ENCODE measurements around the gene TARP.
"Not testable (repeated sequence)": the region's sequence is repeated elsewhere in the genome, so short reads cannot be mapped to it uniquely, and the experiment has no call there.

TARP gene

DNA sequence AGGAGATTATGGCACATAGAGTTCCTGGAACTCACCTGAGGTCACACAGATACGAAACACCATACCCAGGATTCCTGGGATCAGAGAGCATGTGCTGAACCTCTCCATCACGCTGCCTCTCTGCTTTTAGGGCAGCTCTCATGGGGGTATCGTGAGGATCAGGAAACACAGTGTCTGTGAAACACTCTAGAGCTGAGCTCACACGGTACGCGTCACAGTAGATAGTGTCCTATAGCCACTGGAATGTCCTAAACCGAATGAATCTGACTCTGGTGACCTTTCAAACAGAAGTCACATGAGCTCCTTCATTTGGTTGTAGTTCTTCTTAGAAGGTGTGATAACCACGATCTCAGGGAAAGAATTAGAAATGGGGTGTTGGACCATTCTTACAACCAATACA, 14.3 kb downstream of the TARP start:
- H3K4me3 Mint-ChIP-seq; ATAC-seq; H3K27ac Mint-ChIP-seq; H3K27me3 Mint-ChIP-seq (ENCODE audit: low read depth); POLR2A ChIA-PET; H3K9me3 Mint-ChIP-seq (ENCODE audit: insufficient read depth); DNase-seq; CTCF ChIA-PET; H3K4me1 Mint-ChIP-seq (ENCODE audit: low read depth): not testable (repeated sequence)
- peaks cover 19% of the 10 kb centered on the region for H3K36me3 Mint-ChIP-seq (ENCODE audit: low read depth)

DNA sequence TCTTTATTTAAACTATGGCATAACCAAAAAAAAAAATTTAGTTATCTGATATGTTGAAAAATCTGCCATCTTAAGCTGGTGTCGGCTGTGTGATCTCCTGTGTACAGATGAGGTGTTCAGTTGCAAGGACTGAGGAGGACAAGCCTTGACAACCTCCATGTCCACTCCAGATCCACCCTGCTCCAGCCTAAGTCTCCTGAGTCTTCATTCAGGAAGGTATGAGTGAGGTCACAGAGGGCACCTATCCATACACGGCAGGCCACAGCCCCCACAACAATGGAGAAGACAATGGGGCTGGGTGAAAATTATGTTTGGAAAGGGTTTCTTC, 16.1 kb downstream of the TARP start:
- ATAC-seq (no peak), DNase-seq (no peak)
- no peaks in the 10 kb centered on the region for H3K9me3 Mint-ChIP-seq (ENCODE audit: insufficient read depth)
- no peak overlapping the region for H3K27ac Mint-ChIP-seq
- H3K36me3 Mint-ChIP-seq (ENCODE audit: low read depth): peaks cover 23% of the 10 kb centered on the region
- ChIA-PET CTCF (interaction anchor here (1.1 kb wide), 1 partner anchor 78 kb away, joined by 4 read pairs; no protein-coding TSS in a partner anchor), POLR2A (no interaction called here)
- H3K4me3 Mint-ChIP-seq: no peak overlapping the region
- no peaks in the 10 kb centered on the region for H3K27me3 Mint-ChIP-seq (ENCODE audit: low read depth)
- peaks cover 1% of the 10 kb centered on the region for H3K4me1 Mint-ChIP-seq (ENCODE audit: low read depth)

DNA sequence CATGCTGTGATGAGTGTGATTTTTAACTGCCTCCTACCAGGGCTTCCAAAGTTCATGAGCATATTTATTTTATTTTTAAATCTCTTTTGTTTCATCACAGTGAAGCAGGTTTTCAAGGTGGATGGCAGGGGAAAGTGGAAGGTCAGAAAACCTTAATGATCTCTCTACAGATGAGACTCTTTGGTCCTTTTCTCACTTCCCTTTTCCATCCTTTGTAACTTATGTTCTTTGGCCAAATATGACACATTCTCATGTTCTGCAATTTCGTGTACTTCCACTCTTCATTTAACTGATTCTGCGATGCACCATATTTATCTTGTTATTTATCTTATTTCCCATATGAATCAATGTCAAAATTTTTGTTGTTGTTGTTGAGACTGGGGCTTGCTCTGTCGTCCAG, 23.6 kb downstream of the TARP start:
- not testable (repeated sequence) for H3K27me3 Mint-ChIP-seq (ENCODE audit: low read depth); H3K9me3 Mint-ChIP-seq (ENCODE audit: insufficient read depth); DNase-seq; ATAC-seq
- Mint-ChIP-seq H3K4me1 (ENCODE audit: low read depth) (peaks cover 38% of the 10 kb centered on the region), H3K4me3 (peak overlapping the region; percentile 74), H3K36me3 (ENCODE audit: low read depth) (peaks cover 60% of the 10 kb centered on the region), H3K27ac (peak overlapping the region; percentile 65)
- CTCF ChIA-PET: interaction anchor here (0.9 to 1.8 kb wide), 3 partner anchors 34 to 86 kb away, joined by 3 to 4 read pairs (median 4); no protein-coding TSS in a partner anchor
- POLR2A ChIA-PET: interaction anchor here (1.0 kb wide), 1 partner anchor 85 kb away, joined by 3 read pairs; no protein-coding TSS in a partner anchor

DNA sequence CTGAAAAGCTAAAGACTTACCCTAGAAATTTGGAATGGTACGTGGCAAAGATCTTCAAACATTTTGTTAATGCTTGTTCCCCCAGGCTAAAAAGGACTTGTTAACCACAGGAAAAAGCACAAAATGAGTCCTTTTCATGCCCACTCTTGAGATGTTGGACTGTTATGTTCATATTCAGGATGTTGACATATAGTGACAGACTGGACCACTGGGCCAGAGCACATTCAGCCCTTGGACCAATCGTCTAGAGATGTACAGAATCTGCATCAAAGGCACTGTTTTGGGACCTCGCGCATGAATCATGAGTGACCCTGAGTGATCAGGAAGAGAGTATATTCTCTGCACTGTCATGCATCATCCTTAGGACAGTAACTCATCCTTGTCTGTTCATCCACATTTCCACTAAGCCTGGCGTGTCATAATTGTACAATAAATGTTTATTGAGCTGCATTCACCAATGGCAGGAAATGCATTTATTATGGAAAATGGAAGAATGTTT, 25.3 kb downstream of the TARP start:
- CTCF ChIA-PET: interaction anchor here (2.8 kb wide), 1 partner anchor 32 kb away, joined by 7 read pairs; no protein-coding TSS in a partner anchor
- peaks cover 41% of the 10 kb centered on the region for H3K4me1 Mint-ChIP-seq (ENCODE audit: low read depth)
- DNase-seq (no peak), ATAC-seq (no peak)
- no peaks in the 10 kb centered on the region for H3K27me3 Mint-ChIP-seq (ENCODE audit: low read depth)
- POLR2A ChIA-PET: interaction anchor here (0.8 kb wide), 1 partner anchor 15 kb away, joined by 3 read pairs; no protein-coding TSS in a partner anchor
- H3K27ac Mint-ChIP-seq: peak overlapping the region; percentile 48
- no peaks in the 10 kb centered on the region for H3K9me3 Mint-ChIP-seq (ENCODE audit: insufficient read depth)
- peak overlapping the region; percentile 42 for H3K4me3 Mint-ChIP-seq
- peaks cover 69% of the 10 kb centered on the region for H3K36me3 Mint-ChIP-seq (ENCODE audit: low read depth)

DNA sequence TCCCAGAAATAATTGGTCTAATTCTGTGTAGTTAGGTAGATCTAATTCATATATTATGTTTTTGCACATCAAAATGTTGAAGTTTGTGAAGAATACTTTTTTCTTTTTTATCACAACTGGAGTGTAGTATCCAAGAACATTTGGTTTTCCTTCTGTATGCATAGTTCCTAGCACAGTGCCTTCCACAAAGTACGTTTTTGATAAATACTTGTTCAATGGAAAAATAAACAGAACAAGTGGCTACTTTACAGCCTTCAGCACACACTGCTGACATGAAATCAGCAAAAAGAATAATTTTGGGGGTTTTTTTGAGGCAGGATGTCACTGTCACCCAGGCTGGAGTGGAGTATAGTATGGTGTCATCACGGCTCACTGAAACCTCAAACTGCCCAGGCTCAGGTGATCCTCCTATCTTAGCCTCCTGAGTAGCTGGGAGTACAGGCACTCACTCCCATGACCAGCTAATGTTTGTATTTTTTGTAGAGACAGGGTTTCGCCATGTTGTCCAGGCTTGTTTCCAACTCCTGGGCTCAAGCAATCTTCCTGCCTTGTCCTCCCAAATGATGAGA, 27.9 kb downstream of the TARP start:
- ChIA-PET CTCF (interaction anchor here (0.6 to 2.0 kb wide), 3 partner anchors 11 to 122 kb away, joined by 3 to 7 read pairs (median 3); no protein-coding TSS in a partner anchor), POLR2A (interaction anchor here (0.6 kb wide), 1 partner anchor 1706 kb away, joined by 3 read pairs; no protein-coding TSS in a partner anchor)
- DNase-seq (no peak), ATAC-seq (peak; percentile 57)
- H3K36me3 Mint-ChIP-seq (ENCODE audit: low read depth): peaks cover 76% of the 10 kb centered on the region
- no peaks in the 10 kb centered on the region for H3K27me3 Mint-ChIP-seq (ENCODE audit: low read depth)
- peak overlapping the region; percentile 40 for H3K4me3 Mint-ChIP-seq
- H3K4me1 Mint-ChIP-seq (ENCODE audit: low read depth): peaks cover 38% of the 10 kb centered on the region
- no peaks in the 10 kb centered on the region for H3K9me3 Mint-ChIP-seq (ENCODE audit: insufficient read depth)
- H3K27ac Mint-ChIP-seq: peak overlapping the region; percentile 80

DNA sequence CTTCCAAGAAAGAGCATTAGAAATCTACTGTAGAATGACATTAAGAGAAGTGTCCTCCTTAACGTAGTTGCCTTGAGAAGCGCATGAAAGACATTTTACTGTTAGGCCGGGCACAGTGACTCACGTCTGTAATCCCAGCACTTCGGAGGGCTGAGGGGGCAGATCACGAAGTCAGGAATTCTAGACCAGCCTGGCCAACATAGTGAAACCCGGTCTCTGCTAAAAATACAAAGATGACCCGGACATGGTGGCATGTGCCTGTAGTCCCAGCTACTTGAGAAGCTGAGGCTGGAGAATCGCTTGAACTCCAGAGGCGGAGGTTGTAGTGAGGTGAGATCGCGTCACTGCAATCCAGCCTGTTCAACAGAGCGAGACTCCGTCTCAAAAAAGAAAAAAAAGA, 28.9 kb downstream of the TARP start:
- H3K9me3 Mint-ChIP-seq (ENCODE audit: insufficient read depth): no peaks in the 10 kb centered on the region
- no peaks in the 10 kb centered on the region for H3K27me3 Mint-ChIP-seq (ENCODE audit: low read depth)
- ChIA-PET POLR2A (no interaction called here), CTCF (interaction anchor here (1.3 kb wide), 1 partner anchor 22 kb away, joined by 3 read pairs; no protein-coding TSS in a partner anchor)
- no peak for ATAC-seq
- peaks cover 73% of the 10 kb centered on the region for H3K36me3 Mint-ChIP-seq (ENCODE audit: low read depth)
- no peak for DNase-seq
- H3K4me1 Mint-ChIP-seq (ENCODE audit: low read depth): peaks cover 36% of the 10 kb centered on the region
- peak overlapping the region; percentile 37 for H3K4me3 Mint-ChIP-seq
- H3K27ac Mint-ChIP-seq: peak overlapping the region; percentile 58

DNA sequence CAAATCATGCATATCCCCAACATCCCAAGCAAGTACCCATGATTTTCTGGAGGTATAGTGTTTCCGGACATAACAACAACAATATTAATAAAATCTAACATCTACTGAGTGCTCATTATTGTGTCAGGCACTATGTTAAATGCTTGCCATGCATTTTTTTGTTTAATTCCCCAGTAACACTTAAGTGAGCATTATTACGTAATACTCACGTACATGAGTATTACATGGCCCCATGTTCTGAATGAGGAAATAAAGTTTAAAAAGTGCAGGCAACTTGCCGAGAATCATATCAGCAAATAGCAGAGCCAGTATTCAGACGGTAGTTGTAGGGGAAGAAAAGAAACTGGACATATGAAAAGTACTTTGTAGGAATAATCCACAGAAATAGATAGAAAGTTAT, 30.1 kb downstream of the TARP start:
- DNase-seq; H3K9me3 Mint-ChIP-seq (ENCODE audit: insufficient read depth); POLR2A ChIA-PET; ATAC-seq; H3K27me3 Mint-ChIP-seq (ENCODE audit: low read depth): not testable (repeated sequence)
- Mint-ChIP-seq H3K27ac (peak overlapping the region; percentile 37), H3K36me3 (ENCODE audit: low read depth) (peaks cover 71% of the 10 kb centered on the region), H3K4me1 (ENCODE audit: low read depth) (peaks cover 39% of the 10 kb centered on the region), H3K4me3 (peak overlapping the region; percentile 31)
- CTCF ChIA-PET: interaction anchor here (1.3 kb wide), 1 partner anchor 21 kb away, joined by 3 read pairs; no protein-coding TSS in a partner anchor

DNA sequence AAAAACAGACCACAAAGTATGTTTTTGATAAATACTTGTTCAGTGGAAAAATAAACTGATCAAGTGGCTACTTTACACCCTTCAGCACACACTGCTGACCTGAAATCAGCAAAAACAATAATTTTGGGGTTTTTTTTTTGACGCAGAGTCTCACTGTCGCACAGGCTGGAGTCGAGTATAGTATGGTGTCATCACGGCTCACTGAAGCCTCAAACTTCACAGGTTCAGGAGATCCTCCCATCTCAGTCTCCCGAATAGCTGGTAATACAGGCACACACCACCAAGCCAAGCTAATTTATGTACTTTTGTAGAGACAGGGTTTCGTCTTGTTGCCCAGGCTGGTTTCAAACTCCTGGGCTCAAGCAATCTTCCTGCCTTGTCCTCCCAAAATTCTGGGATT, 30.6 kb downstream of the TARP start:
- Mint-ChIP-seq H3K27ac (peak overlapping the region; percentile 37), H3K36me3 (ENCODE audit: low read depth) (peaks cover 66% of the 10 kb centered on the region), H3K27me3 (ENCODE audit: low read depth) (no peaks in the 10 kb centered on the region), H3K4me1 (ENCODE audit: low read depth) (peaks cover 37% of the 10 kb centered on the region), H3K9me3 (ENCODE audit: insufficient read depth) (no peaks in the 10 kb centered on the region), H3K4me3 (peak overlapping the region; percentile 31)
- CTCF ChIA-PET: interaction anchor here (2.2 kb wide), 1 partner anchor 27 kb away, joined by 8 read pairs; no protein-coding TSS in a partner anchor
- DNase-seq: no peak
- POLR2A ChIA-PET: no interaction called here
- ATAC-seq: no peak

DNA sequence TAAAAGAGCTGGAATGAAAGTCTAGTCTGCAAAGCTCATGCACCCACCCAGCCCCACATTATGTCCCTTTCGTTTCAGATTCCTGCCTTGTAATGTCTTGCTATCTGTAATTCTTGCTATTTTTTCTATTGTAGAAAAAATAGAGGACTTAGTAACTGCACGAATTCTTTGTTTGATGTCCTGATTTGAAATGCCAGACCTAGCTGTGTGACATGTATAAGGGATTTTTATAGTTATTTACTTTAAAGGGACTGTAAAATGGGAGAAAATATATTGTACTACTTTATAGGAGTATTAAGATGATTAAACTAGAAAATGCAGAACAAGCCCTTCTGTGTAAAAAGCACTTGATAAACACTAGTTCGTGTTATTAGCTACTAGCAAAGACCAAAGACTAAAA, 32.4 kb downstream of the TARP start:
- H3K4me1 Mint-ChIP-seq (ENCODE audit: low read depth): peaks cover 41% of the 10 kb centered on the region
- ATAC-seq: no peak
- CTCF ChIA-PET: interaction anchor here (0.9 to 2.2 kb wide), 4 partner anchors 9 to 128 kb away, joined by 3 to 8 read pairs (median 4); no protein-coding TSS in a partner anchor
- H3K4me3 Mint-ChIP-seq: no peak overlapping the region
- POLR2A ChIA-PET: no interaction called here
- DNase-seq: no peak
- H3K27ac Mint-ChIP-seq: no peak overlapping the region
- H3K27me3 Mint-ChIP-seq (ENCODE audit: low read depth): no peaks in the 10 kb centered on the region
- H3K36me3 Mint-ChIP-seq (ENCODE audit: low read depth): peaks cover 67% of the 10 kb centered on the region
- no peaks in the 10 kb centered on the region for H3K9me3 Mint-ChIP-seq (ENCODE audit: insufficient read depth)

DNA sequence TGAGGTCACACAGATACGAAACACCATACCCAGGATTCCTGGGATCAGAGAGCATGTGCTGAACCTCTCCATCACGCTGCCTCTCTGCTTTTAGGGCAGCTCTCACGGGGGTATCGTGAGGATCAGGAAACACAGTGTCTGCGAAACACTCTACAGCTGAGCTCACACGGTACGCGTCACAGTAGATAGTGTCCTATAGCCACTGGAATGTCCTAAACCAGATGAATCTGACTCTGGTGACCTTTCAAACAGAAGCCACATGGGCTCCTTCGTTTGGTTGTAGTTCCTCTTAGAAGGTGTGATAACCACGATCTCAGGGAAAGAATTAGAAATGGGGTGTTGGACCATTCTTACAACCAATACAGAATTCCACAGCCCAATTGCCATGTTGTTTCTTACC, 34.3 kb downstream of the TARP start:
- H3K9me3 Mint-ChIP-seq (ENCODE audit: insufficient read depth); ATAC-seq; DNase-seq; POLR2A ChIA-PET; H3K4me3 Mint-ChIP-seq; H3K27ac Mint-ChIP-seq; H3K27me3 Mint-ChIP-seq (ENCODE audit: low read depth): not testable (repeated sequence)
- Mint-ChIP-seq H3K36me3 (ENCODE audit: low read depth) (peaks cover 56% of the 10 kb centered on the region), H3K4me1 (ENCODE audit: low read depth) (peaks cover 44% of the 10 kb centered on the region)
- CTCF ChIA-PET: interaction anchor here (1.2 to 8.4 kb wide), 2 partner anchors 20 to 92 kb away, joined by 5 to 137 read pairs; no protein-coding TSS in a partner anchor

DNA sequence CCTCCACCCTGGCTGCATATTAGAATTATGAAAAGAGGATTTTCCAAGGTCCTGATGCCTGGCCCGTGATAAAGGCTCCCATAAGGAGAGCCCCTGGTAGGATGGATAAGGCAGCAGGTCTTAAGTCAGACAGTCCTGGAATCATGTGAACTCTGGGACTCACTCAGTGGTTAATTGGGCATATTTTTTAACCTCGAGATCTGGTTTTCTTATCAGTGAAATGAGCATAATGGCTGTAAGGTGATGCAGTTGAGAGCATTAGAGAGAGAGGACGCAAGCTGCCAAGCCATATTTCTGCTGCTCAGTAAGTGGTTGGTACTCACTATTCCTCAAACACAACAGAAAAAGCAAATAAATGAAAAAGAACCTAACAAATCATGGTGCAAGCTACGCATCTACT, 37.8 kb downstream of the TARP start:
- Mint-ChIP-seq H3K9me3 (ENCODE audit: insufficient read depth) (no peaks in the 10 kb centered on the region), H3K4me3 (no peak overlapping the region), H3K36me3 (ENCODE audit: low read depth) (peaks cover 50% of the 10 kb centered on the region), H3K27me3 (ENCODE audit: low read depth) (no peaks in the 10 kb centered on the region), H3K27ac (peak overlapping the region; percentile 15), H3K4me1 (ENCODE audit: low read depth) (peaks cover 79% of the 10 kb centered on the region)
- CTCF ChIA-PET: interaction anchor here (0.8 to 8.4 kb wide), 6 partner anchors 16 to 119 kb away, joined by 3 to 137 read pairs (median 3); no protein-coding TSS in a partner anchor
- POLR2A ChIA-PET: no interaction called here
- no peak for DNase-seq
- no peak for ATAC-seq

DNA sequence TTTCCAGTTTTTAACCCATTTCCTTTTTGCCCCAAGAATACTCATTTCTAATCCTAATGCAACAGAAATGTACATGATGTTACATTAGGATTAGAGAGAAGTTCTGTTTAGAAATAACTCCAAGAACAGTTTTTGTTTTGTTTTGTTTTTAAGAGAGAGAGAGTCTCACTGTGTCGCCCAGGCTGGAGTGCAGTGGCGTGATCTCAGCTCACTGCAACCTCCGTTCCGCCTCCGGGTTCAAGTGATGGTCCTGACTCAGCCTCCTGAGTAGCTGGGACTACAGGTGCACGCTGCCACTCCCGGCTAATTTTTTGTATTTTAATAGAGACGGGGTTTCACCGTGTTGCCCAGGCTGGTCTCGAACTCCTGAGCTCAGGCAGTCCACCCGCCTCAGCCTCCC, 38.7 kb downstream of the TARP start:
- peaks cover 88% of the 10 kb centered on the region for H3K4me1 Mint-ChIP-seq (ENCODE audit: low read depth)
- peaks cover 56% of the 10 kb centered on the region for H3K36me3 Mint-ChIP-seq (ENCODE audit: low read depth)
- H3K27ac Mint-ChIP-seq: peak overlapping the region; percentile 35
- H3K4me3 Mint-ChIP-seq; POLR2A ChIA-PET; ATAC-seq; H3K27me3 Mint-ChIP-seq (ENCODE audit: low read depth); DNase-seq; H3K9me3 Mint-ChIP-seq (ENCODE audit: insufficient read depth): not testable (repeated sequence)
- CTCF ChIA-PET: interaction anchor here (0.9 to 8.4 kb wide), 9 partner anchors 12 to 135 kb away, joined by 3 to 137 read pairs (median 4); no protein-coding TSS in a partner anchor

All from activated CD8-positive, alpha-beta T cell treated with anti-CD3 and anti-CD28 coated beads, Interleukin-2, amount 10 ng/mL, durations not matched to agents 7 days and 5 days (primary cell).